Transverse colon (tissue), 4 donors: Measurements from ENCODE around the gene CFAP73.

Experiments used
- CTCF ChIP-seq, 5 experiments: fragments of 200-600 bp in 3 of 5; fragments of 450-650 bp in 2 of 5; sonication (generic) in 3 of 5; IDR thresholded peaks; 1 replicate in 2 of 5; 2 replicates in 3 of 5; pipeline ENCODE4 v1.5.1; 2016 to 2017; ENCODE audit warnings: antibody characterized with exemption in 5 of 5, inconsistent platforms in 3 of 5, mild to moderate bottlenecking in 2 of 5, moderate library complexity in 1 of 5
- EP300 ChIP-seq: sonication (generic); formaldehyde crosslinking; IDR thresholded peaks from one replicate; pipeline ENCODE4 v1.6.1; 2017; ENCODE audit warnings: antibody characterized with exemption, low read depth
- POLR2A ChIP-seq: fragments of 450-650 bp; IDR thresholded peaks from one replicate; pipeline ENCODE4 v1.6.1; 2016; ENCODE audit warnings: antibody characterized with exemption, mild to moderate bottlenecking, moderate library complexity
- POLR2AphosphoS5 ChIP-seq, 3 donors: sonication (generic); formaldehyde crosslinking; IDR thresholded peaks; one replicate each; pipeline ENCODE4 v1.6.1; 2016; ENCODE audit warnings: antibody characterized with exemption in 3 of 3

- TF ChIP-seq POLR2A, result no peak
- TF ChIP-seq POLR2AphosphoS5 (IDR thresholded peaks at IDR 0.05), result no peak
- TF ChIP-seq CTCF (IDR thresholded peaks at IDR 0.05), result no peak
- TF ChIP-seq EP300, result no peak
Measured at GRCh38 chr12:113155646-113156045, 6.1 kb downstream of the CFAP73 start.
